Measurements from ENCODE around the gene ZBTB45. TPM values are rescaled to one million over a fixed set of nuclear protein-coding genes. Genes with fewer than 3 reads are reported as not detected.

Gene ZBTB45
- total RNA-seq, 1 donor from 2014 or later, result 22.2 TPM

GRCh38 chr19:58500242-58500641 lies 19.4 kb downstream of the ZBTB45 start:
- Mint-ChIP-seq H3K9me3 (ENCODE audit: unreplicated experiment) (no peaks in the 10 kb centered on the region), H3K4me3 (ENCODE audit: unreplicated experiment) (no peak overlapping the region), H3K27me3 (ENCODE audit: unreplicated experiment) (peaks cover 13% of the 10 kb centered on the region), H3K36me3 (ENCODE audit: low read depth, unreplicated experiment) (no peaks in the 10 kb centered on the region), H3K4me1 (ENCODE audit: unreplicated experiment) (peaks cover 7% of the 10 kb centered on the region), H3K27ac (ENCODE audit: unreplicated experiment) (no peak overlapping the region)
- TF ChIP-seq CTCF (IDR thresholded peaks at IDR 0.05; ENCODE audit: unreplicated experiment), result no peak
- no peak for DNase-seq (ENCODE audit: low spot score)

DNA sequence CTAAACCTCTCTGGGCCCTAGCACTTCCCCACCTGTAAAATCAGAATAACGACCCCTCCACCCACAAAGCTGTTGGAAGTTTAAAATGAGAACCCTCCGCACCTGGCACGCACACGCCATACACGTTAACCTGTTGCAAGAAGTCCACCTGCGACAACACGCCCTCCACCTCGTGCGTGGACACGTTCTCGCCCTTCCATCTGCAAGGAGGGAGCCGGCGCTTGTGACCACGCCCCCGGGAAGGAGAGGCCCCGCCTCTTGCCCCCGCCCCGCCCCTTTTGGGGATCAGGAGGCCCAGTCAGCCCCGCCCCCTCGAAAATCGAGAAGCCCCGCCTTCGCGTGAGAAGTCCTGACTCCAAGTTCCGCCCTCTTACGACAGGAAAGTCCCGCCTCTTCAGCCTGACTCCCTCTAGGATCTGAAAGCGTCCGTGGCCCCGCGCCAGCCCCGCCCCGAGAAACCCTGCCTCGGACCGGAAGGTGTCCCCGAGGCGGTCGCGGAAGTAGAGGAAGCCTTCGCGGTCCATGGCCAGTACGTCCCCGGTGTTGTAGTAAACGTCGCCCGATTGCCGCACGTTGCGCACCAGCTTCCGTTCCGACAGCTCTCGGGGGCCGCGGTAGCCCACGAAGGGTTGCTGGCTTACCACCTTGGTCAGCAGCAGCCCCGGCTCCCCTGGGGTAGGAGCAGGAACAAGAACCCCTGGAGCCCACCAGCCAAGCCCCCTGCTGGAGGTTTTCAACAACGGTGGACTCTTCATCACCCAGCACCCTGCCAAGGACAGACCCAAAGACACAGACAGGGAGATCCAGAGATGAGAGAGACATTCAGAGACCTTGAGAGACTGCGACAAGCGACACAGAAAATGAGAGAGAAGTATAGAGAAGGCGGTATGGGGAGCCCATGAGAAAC lies 20.3 kb downstream of the ZBTB45 start:
- peak; percentile 58 for TF ChIP-seq CTCF (IDR thresholded peaks at IDR 0.05; ENCODE audit: unreplicated experiment)
- Mint-ChIP-seq H3K36me3 (ENCODE audit: low read depth, unreplicated experiment) (no peaks in the 10 kb centered on the region), H3K27me3 (ENCODE audit: unreplicated experiment) (peaks cover 13% of the 10 kb centered on the region), H3K9me3 (ENCODE audit: unreplicated experiment) (no peaks in the 10 kb centered on the region), H3K4me3 (ENCODE audit: unreplicated experiment) (peak overlapping the region; percentile 77), H3K4me1 (ENCODE audit: unreplicated experiment) (peaks cover 7% of the 10 kb centered on the region), H3K27ac (ENCODE audit: unreplicated experiment) (peak overlapping the region; percentile 49)
- DNase-seq (ENCODE audit: low spot score), result peak; percentile 99

GRCh38 chr19:58498316-58499020 lies 21.1 kb downstream of the ZBTB45 start:
- Mint-ChIP-seq H3K36me3 (ENCODE audit: low read depth, unreplicated experiment) (no peaks in the 10 kb centered on the region), H3K9me3 (ENCODE audit: unreplicated experiment) (no peaks in the 10 kb centered on the region), H3K27ac (ENCODE audit: unreplicated experiment) (no peak overlapping the region), H3K27me3 (ENCODE audit: unreplicated experiment) (peaks cover 13% of the 10 kb centered on the region), H3K4me1 (ENCODE audit: unreplicated experiment) (peaks cover 7% of the 10 kb centered on the region), H3K4me3 (ENCODE audit: unreplicated experiment) (peak overlapping the region; percentile 77)
- DNase-seq (ENCODE audit: low spot score), result no peak
- TF ChIP-seq CTCF (IDR thresholded peaks at IDR 0.05; ENCODE audit: unreplicated experiment), result no peak

DNA sequence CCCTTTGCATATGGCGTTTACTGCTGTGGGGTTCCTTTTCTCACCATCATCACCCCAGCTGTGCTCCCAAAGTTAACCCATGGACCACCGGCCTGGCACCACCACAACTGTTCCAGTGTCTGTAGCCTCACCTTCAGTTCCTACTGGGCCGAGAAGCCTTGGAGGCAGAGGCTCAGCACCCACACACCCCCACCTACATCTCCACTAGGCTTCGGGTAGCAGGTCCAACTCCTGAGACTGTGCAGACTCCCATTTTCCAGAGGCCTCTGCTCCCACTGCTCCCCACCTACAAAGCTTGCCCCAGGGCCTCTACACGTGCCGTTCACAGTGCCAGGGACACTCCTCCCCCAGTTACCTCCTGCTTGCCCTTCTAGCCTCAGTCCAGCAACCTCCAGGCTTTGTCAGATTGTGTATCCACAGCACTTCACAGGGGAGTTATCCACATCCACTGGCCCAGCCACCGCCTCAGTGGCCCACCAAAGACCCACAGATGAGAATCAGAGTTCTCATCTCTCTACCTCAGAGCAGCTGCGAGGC lies 21.9 kb downstream of the ZBTB45 start:
- Mint-ChIP-seq H3K36me3 (ENCODE audit: low read depth, unreplicated experiment) (no peaks in the 10 kb centered on the region), H3K4me1 (ENCODE audit: unreplicated experiment) (peaks cover 7% of the 10 kb centered on the region), H3K27me3 (ENCODE audit: unreplicated experiment) (peaks cover 13% of the 10 kb centered on the region), H3K9me3 (ENCODE audit: unreplicated experiment) (no peaks in the 10 kb centered on the region), H3K4me3 (ENCODE audit: unreplicated experiment) (peak overlapping the region; percentile 56), H3K27ac (ENCODE audit: unreplicated experiment) (peak overlapping the region; percentile 48)
- no peak for TF ChIP-seq CTCF (IDR thresholded peaks at IDR 0.05; ENCODE audit: unreplicated experiment)
- no peak for DNase-seq (ENCODE audit: low spot score)

All from endothelial cell (in vitro differentiated cells).